Measurements from ENCODE around the gene FGFR2. TPM values are rescaled to one million over a fixed set of nuclear protein-coding genes. Genes with fewer than 3 reads are reported as not detected.

Gene FGFR2
- total and polyA plus RNA-seq, 9 of the 15 experiments (the other 6 are each of a cell fraction or from before 2014, with no cell fraction given): 0.20 TPM; not detected in 8

DNA sequence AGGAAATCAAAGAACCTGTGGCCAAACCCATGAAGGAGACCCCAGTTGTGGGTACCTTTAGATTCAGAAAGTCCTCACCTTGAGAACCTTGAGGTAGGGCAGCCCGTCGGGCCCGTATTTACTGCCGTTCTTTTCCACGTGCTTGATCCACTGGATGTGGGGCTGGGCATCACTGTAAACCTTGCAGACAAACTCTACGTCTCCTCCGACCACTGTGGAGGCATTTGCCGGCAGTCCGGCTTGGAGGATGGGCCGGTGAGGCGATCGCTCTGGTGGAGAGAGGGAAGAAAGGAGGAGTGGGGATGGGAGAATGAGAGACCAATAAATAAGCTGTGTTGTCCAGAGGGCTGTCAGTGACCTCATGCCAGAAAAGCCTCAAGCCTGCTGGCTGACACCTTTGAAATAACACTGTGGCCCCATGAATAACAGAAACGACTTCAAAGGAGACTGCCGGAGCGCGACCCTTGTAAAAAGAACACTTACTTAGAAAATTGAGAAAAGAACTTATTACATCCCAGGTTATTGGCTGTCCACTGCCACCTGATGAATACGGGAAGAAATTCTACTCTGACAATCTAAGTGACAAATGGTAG lies 78.2 kb downstream of the FGFR2 start:
- DNase-seq (ENCODE audit: extremely low read depth in 1 of 4, low spot score in 3 of 4) (no peak), ATAC-seq (no peak), FAIRE-seq (no peak)
- H3K27ac ChIP-seq (ENCODE audit: extremely low read depth, low read depth, low read length): no peak overlapping the region
- no peak overlapping the region for H3K4me3 ChIP-seq
- H3K27me3 ChIP-seq (ENCODE audit: control insufficient read depth in 2 of 2, insufficient read depth in 2 of 2, low read length in 2 of 2): peaks cover 2 to 26% of the 10 kb centered on the region in 2 experiments; a peak in 3 of 5 replicates
- ChIA-PET CTCF (ENCODE audit: low intra/inter-chr PET ratio) (no interaction called here), POLR2A (no interaction called here)
- no peaks in the 10 kb centered on the region for H3K79me2 ChIP-seq (ENCODE audit: control insufficient read depth, insufficient read depth, low read length)
- no peak overlapping the region for H3K9ac ChIP-seq (ENCODE audit: insufficient read depth in 1 of 2, low read depth in 2 of 2, low read length in 2 of 2)
- H4K20me1 ChIP-seq (replicated peaks; ENCODE audit: control insufficient read depth, insufficient read depth, low read length): no peaks in the 10 kb centered on the region
- no peaks in the 10 kb centered on the region for H3K36me3 ChIP-seq (ENCODE audit: control insufficient read depth, insufficient read depth, low read length)
- no peak overlapping the region for H3K4me2 ChIP-seq (ENCODE audit: insufficient read depth, low read length)
- no peaks in the 10 kb centered on the region for H3K4me1 ChIP-seq (replicated peaks in 1 of 2; ENCODE audit: control insufficient read depth in 2 of 2, insufficient read depth in 2 of 2, low read length in 2 of 2)
- WGBS (ENCODE audit: insufficient coverage, low coverage, missing lambda C conversion rate): 0% methylated on average over 15 of the region's 17 CpGs
- H2AFZ ChIP-seq (ENCODE audit: low read depth, low read length): no peak overlapping the region
- H3K9me3 ChIP-seq (replicated peaks; ENCODE audit: control insufficient read depth, insufficient read depth, low read depth, low read length): no peaks in the 10 kb centered on the region
- in situ Hi-C loops (cut with MboI): no loop called here
- no TSS peak for BruUV-seq (replicated peaks)
- intact Hi-C loops (cut with micrococcal nuclease): no loop called here
- no peak for TF ChIP-seq MAFF (IDR thresholded peaks at IDR 0.05; ENCODE audit: low read length)
- TF ChIP-seq, protein P1, sequence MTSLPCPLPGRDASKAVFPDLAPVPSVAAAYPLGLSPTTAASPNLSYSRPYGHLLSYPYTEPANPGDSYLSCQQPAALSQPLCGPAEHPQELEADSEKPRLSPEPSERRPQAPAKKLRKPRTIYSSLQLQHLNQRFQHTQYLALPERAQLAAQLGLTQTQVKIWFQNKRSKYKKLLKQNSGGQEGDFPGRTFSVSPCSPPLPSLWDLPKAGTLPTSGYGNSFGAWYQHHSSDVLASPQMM (CRISPR knock-in tag; IDR thresholded peaks at IDR 0.05): no peak
- H3K9me1 ChIP-seq (ENCODE audit: control insufficient read depth, insufficient read depth, low read length): no peaks in the 10 kb centered on the region

DNA sequence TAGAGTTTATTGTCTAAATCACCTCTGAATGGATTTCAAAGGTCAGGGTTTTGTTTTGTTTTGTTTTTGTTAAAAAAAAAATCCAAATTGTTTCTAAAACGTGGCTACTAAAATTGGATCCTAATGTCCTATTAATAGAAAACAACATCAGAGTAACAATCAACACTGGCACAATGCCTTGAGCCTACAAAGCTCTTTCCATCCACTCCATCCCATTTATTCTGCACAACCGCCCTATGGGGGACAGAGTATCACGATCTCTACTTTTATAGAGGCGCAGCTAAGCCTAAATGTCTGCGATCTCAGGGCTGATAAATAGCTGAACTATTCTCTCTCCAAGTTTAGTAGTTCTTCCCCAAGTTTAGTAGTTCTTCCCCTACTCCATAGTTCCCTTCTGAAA lies 78.8 kb downstream of the FGFR2 start:
- CTCF ChIA-PET (ENCODE audit: low intra/inter-chr PET ratio): no interaction called here
- TF ChIP-seq TAF9B (IDR thresholded peaks at IDR 0.05; ENCODE audit: partially characterized antibody) (no peak), HNRNPLL (IDR thresholded peaks at IDR 0.05; ENCODE audit: low read depth, low read length, poor library complexity, severe bottlenecking) (no peak)
- TF ChIP-seq, protein P2, sequence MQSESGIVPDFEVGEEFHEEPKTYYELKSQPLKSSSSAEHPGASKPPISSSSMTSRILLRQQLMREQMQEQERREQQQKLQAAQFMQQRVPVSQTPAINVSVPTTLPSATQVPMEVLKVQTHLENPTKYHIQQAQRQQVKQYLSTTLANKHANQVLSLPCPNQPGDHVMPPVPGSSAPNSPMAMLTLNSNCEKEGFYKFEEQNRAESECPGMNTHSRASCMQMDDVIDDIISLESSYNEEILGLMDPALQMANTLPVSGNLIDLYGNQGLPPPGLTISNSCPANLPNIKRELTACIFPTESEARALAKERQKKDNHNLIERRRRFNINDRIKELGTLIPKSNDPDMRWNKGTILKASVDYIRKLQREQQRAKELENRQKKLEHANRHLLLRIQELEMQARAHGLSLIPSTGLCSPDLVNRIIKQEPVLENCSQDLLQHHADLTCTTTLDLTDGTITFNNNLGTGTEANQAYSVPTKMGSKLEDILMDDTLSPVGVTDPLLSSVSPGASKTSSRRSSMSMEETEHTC (IDR thresholded peaks at IDR 0.05): no peak
- TF ChIP-seq, protein P3, sequence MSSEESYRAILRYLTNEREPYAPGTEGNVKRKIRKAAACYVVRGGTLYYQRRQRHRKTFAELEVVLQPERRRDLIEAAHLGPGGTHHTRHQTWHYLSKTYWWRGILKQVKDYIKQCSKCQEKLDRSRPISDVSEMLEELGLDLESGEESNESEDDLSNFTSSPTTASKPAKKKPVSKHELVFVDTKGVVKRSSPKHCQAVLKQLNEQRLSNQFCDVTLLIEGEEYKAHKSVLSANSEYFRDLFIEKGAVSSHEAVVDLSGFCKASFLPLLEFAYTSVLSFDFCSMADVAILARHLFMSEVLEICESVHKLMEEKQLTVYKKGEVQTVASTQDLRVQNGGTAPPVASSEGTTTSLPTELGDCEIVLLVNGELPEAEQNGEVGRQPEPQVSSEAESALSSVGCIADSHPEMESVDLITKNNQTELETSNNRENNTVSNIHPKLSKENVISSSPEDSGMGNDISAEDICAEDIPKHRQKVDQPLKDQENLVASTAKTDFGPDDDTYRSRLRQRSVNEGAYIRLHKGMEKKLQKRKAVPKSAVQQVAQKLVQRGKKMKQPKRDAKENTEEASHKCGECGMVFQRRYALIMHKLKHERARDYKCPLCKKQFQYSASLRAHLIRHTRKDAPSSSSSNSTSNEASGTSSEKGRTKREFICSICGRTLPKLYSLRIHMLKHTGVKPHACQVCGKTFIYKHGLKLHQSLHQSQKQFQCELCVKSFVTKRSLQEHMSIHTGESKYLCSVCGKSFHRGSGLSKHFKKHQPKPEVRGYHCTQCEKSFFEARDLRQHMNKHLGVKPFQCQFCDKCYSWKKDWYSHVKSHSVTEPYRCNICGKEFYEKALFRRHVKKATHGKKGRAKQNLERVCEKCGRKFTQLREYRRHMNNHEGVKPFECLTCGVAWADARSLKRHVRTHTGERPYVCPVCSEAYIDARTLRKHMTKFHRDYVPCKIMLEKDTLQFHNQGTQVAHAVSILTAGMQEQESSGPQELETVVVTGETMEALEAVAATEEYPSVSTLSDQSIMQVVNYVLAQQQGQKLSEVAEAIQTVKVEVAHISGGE (CRISPR knock-in tag; IDR thresholded peaks at IDR 0.05): no peak

More for the DNA sequence above, 78.8 kb downstream of the FGFR2 start:
- POLR2A ChIA-PET: interaction anchor here (0.5 kb wide), 1 partner anchor 10 kb away, joined by 3 read pairs; no protein-coding TSS in a partner anchor
- no peak for ATAC-seq
- Histone ChIP-seq H3K9me3 (replicated peaks; ENCODE audit: control insufficient read depth, insufficient read depth, low read depth, low read length) (no peaks in the 10 kb centered on the region), H3K9ac (ENCODE audit: insufficient read depth in 1 of 2, low read depth in 2 of 2, low read length in 2 of 2) (no peak overlapping the region), H3K4me1 (replicated peaks in 1 of 2; ENCODE audit: control insufficient read depth in 2 of 2, insufficient read depth in 2 of 2, low read length in 2 of 2) (no peaks in the 10 kb centered on the region), H3K36me3 (ENCODE audit: control insufficient read depth, insufficient read depth, low read length) (no peaks in the 10 kb centered on the region), H3K9me1 (ENCODE audit: control insufficient read depth, insufficient read depth, low read length) (no peaks in the 10 kb centered on the region), H4K20me1 (replicated peaks; ENCODE audit: control insufficient read depth, insufficient read depth, low read length) (no peaks in the 10 kb centered on the region), H3K4me3 (no peak overlapping the region), H3K27ac (ENCODE audit: extremely low read depth, low read depth, low read length) (no peak overlapping the region), H3K4me2 (ENCODE audit: insufficient read depth, low read length) (no peak overlapping the region), H3K27me3 (ENCODE audit: control insufficient read depth in 2 of 2, insufficient read depth in 2 of 2, low read length in 2 of 2) (peaks cover 2 to 22% of the 10 kb centered on the region in 2 experiments; a peak in 3 of 5 replicates), H2AFZ (ENCODE audit: low read depth, low read length) (no peak overlapping the region), H3K79me2 (ENCODE audit: control insufficient read depth, insufficient read depth, low read length) (no peaks in the 10 kb centered on the region)
- DNase-seq (ENCODE audit: extremely low read depth in 1 of 4, low spot score in 3 of 4): no peak
- in situ Hi-C loops (cut with MboI): no loop called here
- WGBS (ENCODE audit: insufficient coverage, low coverage, missing lambda C conversion rate): 0% methylated on average over 5 of the region's 5 CpGs
- FAIRE-seq: no peak
- no TSS peak for BruUV-seq (replicated peaks)
- intact Hi-C loops (cut with micrococcal nuclease): no loop called here
